Karpas-422 (cell line): Measurements from ENCODE around the gene C8G. TPM values are rescaled to one million over a fixed set of nuclear protein-coding genes. Genes with fewer than 3 reads are reported as not detected.

Experiments
- DNase-seq: peaks from one replicate; pipeline ENCODE4 v3.0.0-alpha.2; 2015
- H2AFZ ChIP-seq: fragments of 200-600 bp; sonication (generic); 2 replicates; pipeline ENCODE4 v1.6.1; 2014; ENCODE audit warnings: antibody characterized with exemption, low read length, mixed read lengths
- H3K27ac ChIP-seq: fragments of 200-600 bp; sonication (generic); 2 replicates; pipeline ENCODE4 v1.5.1; 2014; ENCODE audit warnings: mild to moderate bottlenecking, low read length, moderate library complexity
- H3K27me3 ChIP-seq: fragments of 200-600 bp; sonication (generic); 2 replicates; pipeline ENCODE4 v1.6.1; 2014; ENCODE audit warnings: low read length, mixed read lengths
- H3K36me3 ChIP-seq: fragments of 200-600 bp; sonication (generic); 2 replicates; pipeline ENCODE4 v1.6.1; 2014; ENCODE audit warnings: low read length, mixed read lengths; ENCODE audit not compliant: insufficient read depth
- H3K4me1 ChIP-seq: fragments of 200-600 bp; sonication (generic); 2 replicates; pipeline ENCODE4 v1.6.1; 2014; ENCODE audit warnings: mild to moderate bottlenecking, low read length, mixed read lengths
- H3K4me2 ChIP-seq: fragments of 200-600 bp; sonication (generic); 2 replicates; pipeline ENCODE4 v1.6.1; 2014; ENCODE audit warnings: low read length, low read depth, mild to moderate bottlenecking; ENCODE audit not compliant: poor library complexity, severe bottlenecking
- H3K4me3 ChIP-seq: fragments of 200-600 bp; sonication (generic); 2 replicates; pipeline ENCODE4 v1.5.1; 2014; ENCODE audit warnings: mild to moderate bottlenecking, antibody characterized with exemption, low read length, mixed read lengths
- H3K79me2 ChIP-seq: fragments of 200-600 bp; sonication (generic); 2 replicates; pipeline ENCODE4 v1.6.1; 2014; ENCODE audit warnings: mild to moderate bottlenecking, low read length, mixed read lengths
- H3K9ac ChIP-seq: fragments of 200-600 bp; sonication (generic); 2 replicates; pipeline ENCODE4 v1.6.0; 2014; ENCODE audit warnings: low read length
- H3K9me2 ChIP-seq: fragments of 200-600 bp; sonication (generic), shearing (Covaris generic); replicated peaks from 2 replicates; pipeline ENCODE4 v1.6.0; 2014; ENCODE audit warnings: mild to moderate bottlenecking, low read length, moderate library complexity; ENCODE audit not compliant: insufficient read depth
- H3K9me3 ChIP-seq: fragments of 300-700, 200-600 bp; sonication (generic); 2 replicates; pipeline ENCODE4 v1.6.1; 2014; ENCODE audit warnings: low read length, mixed read lengths
- H4K20me1 ChIP-seq: fragments of 200-600 bp; sonication (generic); 2 replicates; pipeline ENCODE4 v1.6.1; 2014; ENCODE audit warnings: mild to moderate bottlenecking, antibody characterized with exemption, low read length, low read depth; ENCODE audit not compliant: insufficient read depth
- total RNA-seq: library from RNA; depleted of rRNA; stranded (reverse); fragments of >200 nt; shearing (Covaris generic); gene quantifications from 2 replicates; pipeline ENCODE4 v1.2.3, GENCODE V29; 2014; ENCODE audit warnings: low replicate concordance; rRNA removed

The C8G gene
- total RNA-seq, 1 experiment from 2014 or later: not detected

DNA sequence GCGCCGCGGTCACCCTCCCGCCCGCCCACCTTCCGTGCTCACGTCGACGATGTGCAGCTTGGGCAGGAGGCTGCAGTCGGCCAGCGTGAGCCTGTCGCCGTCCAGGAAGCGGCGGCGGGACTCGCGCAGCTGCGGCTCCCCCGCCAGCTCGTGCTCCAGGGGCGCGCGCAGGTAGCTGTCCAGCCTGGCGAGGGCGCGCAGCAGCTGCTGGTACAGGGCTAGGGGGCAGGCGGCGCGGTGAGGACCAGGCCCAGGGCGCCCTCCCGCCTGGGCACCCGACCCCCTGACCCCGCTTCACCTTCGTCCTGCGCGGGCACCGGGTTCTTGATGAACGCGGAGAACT, 49.8 kb downstream of the C8G start:
- no peaks in the 10 kb centered on the region for H3K27me3 ChIP-seq
- peaks cover 21% of the 10 kb centered on the region for H3K4me1 ChIP-seq
- H3K36me3 ChIP-seq: no peaks in the 10 kb centered on the region
- no peaks in the 10 kb centered on the region for H3K9me3 ChIP-seq
- 0 out of 2 replicates have a peak, but pooled peaks cover 5% of the 10 kb centered on the region for H3K79me2 ChIP-seq
- no peak overlapping the region for H3K4me3 ChIP-seq
- no peak overlapping the region for H2AFZ ChIP-seq
- H4K20me1 ChIP-seq: peaks cover 6% of the 10 kb centered on the region; the same call in 1 of the 2 replicates
- no peak overlapping the region for H3K9ac ChIP-seq
- H3K9me2 ChIP-seq: no peaks in the 10 kb centered on the region
- no peak overlapping the region for H3K27ac ChIP-seq
- no peak for DNase-seq
- no peak overlapping the region for H3K4me2 ChIP-seq

- Histone ChIP-seq H3K4me2 (no peak overlapping the region), H3K9me3 (no peaks in the 10 kb centered on the region), H3K79me2 (0 out of 2 replicates have a peak, but pooled peaks cover 5% of the 10 kb centered on the region), H4K20me1 (peaks cover 6% of the 10 kb centered on the region; the same call in 1 of the 2 replicates), H2AFZ (no peak overlapping the region), H3K27me3 (no peaks in the 10 kb centered on the region), H3K4me3 (no peak overlapping the region), H3K9ac (no peak overlapping the region), H3K4me1 (peaks cover 26% of the 10 kb centered on the region), H3K27ac (no peak overlapping the region), H3K9me2 (no peaks in the 10 kb centered on the region), H3K36me3 (no peaks in the 10 kb centered on the region)
- no peak for DNase-seq
Observed at GRCh38 chr9:136995362-136995761, 50.3 kb downstream of the C8G start.

DNA sequence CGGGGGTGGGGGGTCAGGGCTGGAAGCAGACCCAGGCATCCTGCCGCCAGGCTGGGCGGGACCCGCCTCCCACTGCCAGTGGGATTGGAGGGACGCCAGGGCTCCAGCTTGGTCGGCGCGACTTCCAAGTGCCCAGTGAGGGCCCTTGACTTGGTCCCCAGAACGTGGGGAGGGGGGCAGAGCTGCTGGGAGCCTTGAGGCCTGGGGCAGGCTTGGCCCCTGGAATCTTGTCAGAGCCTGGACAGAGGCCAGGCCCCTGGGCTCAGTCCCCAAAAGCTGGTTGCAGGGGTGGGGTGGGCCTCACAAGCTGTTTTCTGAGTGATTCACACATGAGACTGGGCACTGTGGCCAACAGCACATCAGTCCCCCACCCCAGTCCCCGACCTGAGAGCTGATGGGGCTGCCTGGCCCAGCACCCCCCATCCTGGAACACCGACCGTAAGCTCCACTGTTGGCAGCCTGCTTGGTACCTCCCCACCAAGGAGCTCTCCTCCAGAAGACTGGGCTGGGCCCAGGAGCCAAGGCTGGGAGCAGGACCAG, 50.8 kb downstream of the C8G start:
- no peak for DNase-seq
- H3K4me2 ChIP-seq: peak overlapping the region; percentile 30
- H3K9me2 ChIP-seq: no peaks in the 10 kb centered on the region
- H2AFZ ChIP-seq: no peak overlapping the region
- H3K36me3 ChIP-seq: no peaks in the 10 kb centered on the region
- 0 out of 2 replicates have a peak, but pooled peaks cover 5% of the 10 kb centered on the region for H3K79me2 ChIP-seq
- H3K27ac ChIP-seq: no peak overlapping the region
- no peaks in the 10 kb centered on the region for H3K9me3 ChIP-seq
- no peak overlapping the region for H3K4me3 ChIP-seq
- H3K9ac ChIP-seq: no peak overlapping the region
- peaks cover 30% of the 10 kb centered on the region for H3K4me1 ChIP-seq
- peaks cover 6% of the 10 kb centered on the region; the same call in 1 of the 2 replicates for H4K20me1 ChIP-seq
- H3K27me3 ChIP-seq: no peaks in the 10 kb centered on the region

Other genes with a start within 250 kb of the C8G start
- gene DIPK1B, start 232.7 kb upstream of the C8G start, total RNA-seq: not detected in 2 replicates
- gene LCN10, start 202.3 kb upstream of the C8G start, total RNA-seq: not detected in 2 replicates
- not detected in 2 replicates for gene LCN6, start 196.7 kb upstream of the C8G start, total RNA-seq
- gene LCN8, start 187.0 kb upstream of the C8G start, total RNA-seq: not detected in 2 replicates
- not detected in 2 replicates for gene LCN15, start 180.7 kb upstream of the C8G start, total RNA-seq
- gene TMEM141, start 153.9 kb upstream of the C8G start, total RNA-seq: 20.5 and 61.8 TPM in 2 replicates
- 1.6 TPM in 1 of 2 replicates, not detected in the other for gene CCDC183, start 148.9 kb upstream of the C8G start, total RNA-seq
- 43.1 and 78.1 TPM in 2 replicates for gene RABL6, start 137.3 kb upstream of the C8G start, total RNA-seq
- gene AJM1, start 102.8 kb upstream of the C8G start, total RNA-seq: 1.9 and 5.0 TPM in 2 replicates
- gene PHPT1, start 95.8 kb upstream of the C8G start, total RNA-seq: 82.5 and 164 TPM in 2 replicates
- 7.9 TPM in 2 replicates for gene MAMDC4, start 92.9 kb upstream of the C8G start, total RNA-seq
- 152 and 302 TPM in 2 replicates for gene EDF1, start 78.9 kb upstream of the C8G start, total RNA-seq
- gene TRAF2, start 58.7 kb upstream of the C8G start, total RNA-seq: 6.3 and 11.3 TPM in 2 replicates
- gene FBXW5, start 505 bp upstream of the C8G start, total RNA-seq: 37.3 and 103 TPM in 2 replicates
- gene LCN12, start 7.0 kb downstream of the C8G start, total RNA-seq: not detected in 2 replicates
- gene PTGDS, start 32.3 kb downstream of the C8G start, total RNA-seq: not detected in 2 replicates
- gene LCNL1, start 37.8 kb downstream of the C8G start, total RNA-seq: not detected in 2 replicates
- gene PAXX, start 47.2 kb downstream of the C8G start, total RNA-seq: 20.1 and 62.6 TPM in 2 replicates
- gene CLIC3, start 51.3 kb downstream of the C8G start, total RNA-seq: not detected in 2 replicates
- gene ABCA2, start 83.0 kb downstream of the C8G start, total RNA-seq: 2.4 and 6.4 TPM in 2 replicates
- gene FUT7, start 86.8 kb downstream of the C8G start, total RNA-seq: not detected in 2 replicates
- gene NPDC1, start 100.9 kb downstream of the C8G start, total RNA-seq: not detected in 2 replicates
- not detected in 2 replicates for gene ENTPD2, start 108.8 kb downstream of the C8G start, total RNA-seq
- gene SAPCD2, start 125.3 kb downstream of the C8G start, total RNA-seq: 18.6 and 53.2 TPM in 2 replicates
- 15.1 and 26.2 TPM in 2 replicates for gene UAP1L1, start 132.3 kb downstream of the C8G start, total RNA-seq
- 28.9 and 58.1 TPM in 2 replicates for gene MAN1B1, start 141.7 kb downstream of the C8G start, total RNA-seq
- gene DPP7, start 169.5 kb downstream of the C8G start, total RNA-seq: 114 and 237 TPM in 2 replicates
- gene GRIN1, start 193.9 kb downstream of the C8G start, total RNA-seq: not detected in 2 replicates
- not detected in 2 replicates for gene LRRC26, start 224.8 kb downstream of the C8G start, total RNA-seq
- not detected in 2 replicates for gene TMEM210, start 226.8 kb downstream of the C8G start, total RNA-seq
- gene ANAPC2, start 243.3 kb downstream of the C8G start, total RNA-seq: 16.8 and 28.0 TPM in 2 replicates
- gene SSNA1, start 243.4 kb downstream of the C8G start, total RNA-seq: 48.9 and 101 TPM in 2 replicates